ENCODE data around the gene DTD1. TPM values are rescaled to one million over a fixed set of nuclear protein-coding genes. Genes with fewer than 3 reads are reported as not detected.
"Not testable (repeated sequence)": the region's sequence is repeated elsewhere in the genome, so short reads cannot be mapped to it uniquely, and the experiment has no call there.

Gene DTD1
- polyA plus RNA-seq, 4 donors, result 23.0 to 33.6 (median 29.9) TPM

GRCh38 chr20:18737140-18737539 is 149.3 kb downstream of the DTD1 start:
- no peak for DNase-seq (ENCODE audit: low read depth in 4 of 4, low spot score in 2 of 4)

GRCh38 chr20:18738055-18738454 is 150.2 kb downstream of the DTD1 start:
- no peak for DNase-seq (ENCODE audit: low read depth in 4 of 4, low spot score in 2 of 4)

GRCh38 chr20:18738888-18739287 is 151.0 kb downstream of the DTD1 start:
- no peak for DNase-seq (ENCODE audit: low read depth in 4 of 4, low spot score in 2 of 4)

GRCh38 chr20:18739751-18740166 is 151.9 kb downstream of the DTD1 start:
- DNase-seq (ENCODE audit: low read depth in 4 of 4, low spot score in 2 of 4), result peak; percentile 43 to 63 (median 50)

GRCh38 chr20:18740726-18741125 is 152.9 kb downstream of the DTD1 start:
- DNase-seq (ENCODE audit: low read depth in 4 of 4, low spot score in 2 of 4), result no peak

GRCh38 chr20:18742841-18743240 is 155.0 kb downstream of the DTD1 start:
- no peak for DNase-seq (ENCODE audit: low read depth in 4 of 4, low spot score in 2 of 4)

GRCh38 chr20:18743665-18744440 is 156.0 kb downstream of the DTD1 start:
- no peak for DNase-seq (ENCODE audit: low read depth in 4 of 4, low spot score in 2 of 4)

GRCh38 chr20:18747090-18747489 is 159.2 kb downstream of the DTD1 start:
- no peak for DNase-seq (ENCODE audit: low read depth in 4 of 4, low spot score in 2 of 4)

- no peak for DNase-seq (ENCODE audit: low read depth in 4 of 4, low spot score in 2 of 4)
Measured at GRCh38 chr20:18748987-18749386, 161.1 kb downstream of the DTD1 start.

GRCh38 chr20:18749528-18749927 is 161.7 kb downstream of the DTD1 start:
- no peak for DNase-seq (ENCODE audit: low read depth in 4 of 4, low spot score in 2 of 4)

- DNase-seq (ENCODE audit: low read depth in 4 of 4, low spot score in 2 of 4), result no peak
Measured at GRCh38 chr20:18750735-18751134, 162.9 kb downstream of the DTD1 start.

- no peak for DNase-seq (ENCODE audit: low read depth in 4 of 4, low spot score in 2 of 4)
Measured at GRCh38 chr20:18754030-18754652, 166.3 kb downstream of the DTD1 start.

GRCh38 chr20:18754653-18755045 is 166.8 kb downstream of the DTD1 start:
- DNase-seq (ENCODE audit: low read depth in 4 of 4, low spot score in 2 of 4), result no peak

- DNase-seq (ENCODE audit: low read depth in 4 of 4, low spot score in 2 of 4), result not testable (repeated sequence)
Measured at GRCh38 chr20:18760852-18761251, 173.0 kb downstream of the DTD1 start.

- no peak for DNase-seq (ENCODE audit: low read depth in 4 of 4, low spot score in 2 of 4)
Measured at GRCh38 chr20:18767676-18768075, 179.8 kb downstream of the DTD1 start.

- no peak for DNase-seq (ENCODE audit: low read depth in 4 of 4, low spot score in 2 of 4)
Measured at GRCh38 chr20:18773566-18773965, 185.7 kb downstream of the DTD1 start.

- DNase-seq (ENCODE audit: low read depth in 4 of 4, low spot score in 2 of 4), result no peak
Measured at GRCh38 chr20:18774207-18774606, 186.4 kb downstream of the DTD1 start.

GRCh38 chr20:18775633-18776032 is 187.8 kb downstream of the DTD1 start:
- DNase-seq (ENCODE audit: low read depth in 4 of 4, low spot score in 2 of 4), result no peak

- DNase-seq (ENCODE audit: low read depth in 4 of 4, low spot score in 2 of 4), result peak in 1 of 4 donors; percentile 18
Measured at GRCh38 chr20:18778690-18779392, 191.0 kb downstream of the DTD1 start.

GRCh38 chr20:18780385-18781130 is 192.7 kb downstream of the DTD1 start:
- DNase-seq (ENCODE audit: low read depth in 4 of 4, low spot score in 2 of 4), result no peak

- DNase-seq (ENCODE audit: low read depth in 4 of 4, low spot score in 2 of 4), result no peak
Measured at GRCh38 chr20:18781509-18781908, 193.7 kb downstream of the DTD1 start.

Data from left renal cortex interstitium (tissue), 4 donors.